Mammary epithelial cell (primary cell): ENCODE measurements around the gene SNAP23.

Experiments used
- CTCF ChIP-seq, 2 donors: IDR thresholded peaks in 1 of 2; conservative IDR thresholded peaks in 1 of 2; 2 replicates each; pipeline ENCODE4 v1.5.1; 2011 to 2012; ENCODE audit warnings: inconsistent platforms in 2 of 2, low read length in 2 of 2, mild to moderate bottlenecking in 2 of 2, control low read depth in 1 of 2, low read depth in 1 of 2; ENCODE audit not compliant: insufficient read depth in 1 of 2; ENCODE audit errors: extremely low read depth in 1 of 2
- EZH2 ChIP-seq: IDR thresholded peaks from 2 replicates; pipeline ENCODE4 v1.6.1; 2012; ENCODE audit warnings: low read length, inconsistent platforms, borderline replicate concordance

- TF ChIP-seq CTCF (conservative IDR thresholded peaks at IDR 0.05 in 1 of 2, IDR thresholded peaks at IDR 0.05 in 1 of 2; ENCODE audit: extremely low read depth in 1 of 2, insufficient read depth in 1 of 2, low read depth in 1 of 2, low read length in 2 of 2) (no peak), EZH2 (no peak)
These were observed 5.2 kb upstream of the SNAP23 start for GRCh38 chr15:42490291-42490670.
